ENCODE data around the gene DLX5.
"Not testable (repeated sequence)": the region's sequence is repeated elsewhere in the genome, so short reads cannot be mapped to it uniquely, and the experiment has no call there.

Gene DLX5

GRCh38 chr7:97024209-97025129, at the start of gene DLX5:
Gene DLX5, minus strand, starts transcription at chr7:97024831. Its CDS starts 208 bp downstream, at chr7:97024623.
- DNase-seq (ENCODE audit: low read depth in 2 of 2), result no peak

GRCh38 chr7:97072025-97072424, 47.4 kb upstream of the DLX5 start:
- not testable (repeated sequence) for DNase-seq (ENCODE audit: low read depth in 2 of 2)

GRCh38 chr7:97064972-97065587, 40.4 kb upstream of the DLX5 start:
- DNase-seq (ENCODE audit: low read depth in 2 of 2), result peak in 1 of 2 donors; percentile 1

- no peak for DNase-seq (ENCODE audit: low read depth in 2 of 2)
Measured at GRCh38 chr7:97064020-97064419, 39.4 kb upstream of the DLX5 start.

GRCh38 chr7:97043281-97043680, 18.6 kb upstream of the DLX5 start:
- DNase-seq (ENCODE audit: low read depth in 2 of 2), result no peak

GRCh38 chr7:97039374-97040065, 14.9 kb upstream of the DLX5 start:
- no peak for DNase-seq (ENCODE audit: low read depth in 2 of 2)

GRCh38 chr7:97034213-97034852, 9.7 kb upstream of the DLX5 start:
- DNase-seq (ENCODE audit: low read depth in 2 of 2), result not testable (repeated sequence)

GRCh38 chr7:97027427-97028234, 3.0 kb upstream of the DLX5 start:
- DNase-seq (ENCODE audit: low read depth in 2 of 2), result peak; percentile 49 to 59

- no peak for DNase-seq (ENCODE audit: low read depth in 2 of 2)
Measured at GRCh38 chr7:97026715-97027426, 2.2 kb upstream of the DLX5 start.

GRCh38 chr7:97025983-97026714, 1.5 kb upstream of the DLX5 start:
- DNase-seq (ENCODE audit: low read depth in 2 of 2), result no peak

- no peak for DNase-seq (ENCODE audit: low read depth in 2 of 2)
Measured at GRCh38 chr7:97025130-97025499, 484 bp upstream of the DLX5 start.

- DNase-seq (ENCODE audit: low read depth in 2 of 2), result no peak
Measured at GRCh38 chr7:97022491-97023306, 1.9 kb downstream of the DLX5 start.

GRCh38 chr7:97021747-97022490, 2.7 kb downstream of the DLX5 start:
- no peak for DNase-seq (ENCODE audit: low read depth in 2 of 2)

GRCh38 chr7:97020996-97021746, 3.5 kb downstream of the DLX5 start:
- DNase-seq (ENCODE audit: low read depth in 2 of 2), result no peak

GRCh38 chr7:97020601-97020995, 4.0 kb downstream of the DLX5 start:
- DNase-seq (ENCODE audit: low read depth in 2 of 2), result no peak

GRCh38 chr7:97019710-97020225, 4.9 kb downstream of the DLX5 start:
- no peak for DNase-seq (ENCODE audit: low read depth in 2 of 2)

Measured in stimulated activated CD4-positive, alpha-beta T cell treated with anti-CD3 and anti-CD28 coated beads, Interleukin-1b, Interleukin-23, amount 100 ng/mL, for 4 hours (primary cell).